GM23248 (cell line): ENCODE measurements around the gene SS18L1.

Source experiments
- EZH2 ChIP-seq: fragments of 200-600 bp; sonication (generic); IDR thresholded peaks from 2 replicates; pipeline ENCODE4 v1.6.1; 2018; ENCODE audit warnings: antibody characterized with exemption, mild to moderate bottlenecking; ENCODE audit not compliant: insufficient read depth, poor library complexity, severe bottlenecking
- EZH2phosphoT487 ChIP-seq: fragments of 200-600 bp; sonication (generic); IDR thresholded peaks from 2 replicates; pipeline ENCODE4 v1.6.1; 2018; ENCODE audit warnings: antibody characterized with exemption, moderate library complexity, mild to moderate bottlenecking, low read depth; ENCODE audit not compliant: insufficient read depth

GRCh38 chr20:62138204-62138543 is 5.4 kb upstream of the SS18L1 start:
- TF ChIP-seq EZH2 (no peak), EZH2phosphoT487 (no peak)
